CD4-positive, alpha-beta T cell (primary cell): ENCODE data around the gene PTPRM. TPM values are rescaled to one million over a fixed set of nuclear protein-coding genes. Genes with fewer than 3 reads are reported as not detected.

ENCODE experiments used
- ATAC-seq: fragments of 200-7000 bp; cut with Tn5 transposase; one replicate; pipeline ENCODE4 v1.10.0; 2022; ENCODE audit warnings: mild to moderate bottlenecking; ENCODE audit not compliant: poor library complexity
- CTCF ChIA-PET: fragments of 350-600 bp; sonication (Branson Sonifier 250); formaldehyde crosslinking; loops from one replicate; lab custom pipeline; 2021; ENCODE audit warnings: antibody characterized with exemption, inconsistent platforms; lab: Charles Lee
- POLR2A ChIA-PET: fragments of 350-600 bp; sonication (Branson Sonifier 250); formaldehyde crosslinking; loops from one replicate; lab custom pipeline; 2021; ENCODE audit warnings: antibody characterized with exemption, inconsistent platforms; lab: Charles Lee
- DNase-seq, 14 experiments: peaks; one replicate each; pipeline ENCODE4 v3.0.0-alpha.2; 2013 to 2020; ENCODE audit warnings: mixed read lengths in 2 of 14
- H3K27ac ChIP-seq, 2 donors: one replicate each; pipeline versions ENCODE4 v1.5.1 to v1.7.0; 2013; ENCODE audit warnings: low read length in 2 of 2, low read depth in 1 of 2, mild to moderate bottlenecking in 1 of 2
- H3K27me3 ChIP-seq, 2 experiments: 1 replicate in 1 of 2; 2 replicates in 1 of 2; pipeline versions ENCODE4 v1.6.1 to v1.7.0; 2013; ENCODE audit warnings: low read length in 2 of 2, control low read depth in 1 of 2, mild to moderate bottlenecking in 1 of 2, moderate library complexity in 1 of 2; ENCODE audit not compliant: insufficient read depth in 2 of 2, control insufficient read depth in 1 of 2
- H3K36me3 ChIP-seq: one replicate; pipeline ENCODE4 v1.6.1; 2013; ENCODE audit warnings: low read length, control low read depth; ENCODE audit not compliant: insufficient read depth
- H3K4me1 ChIP-seq: one replicate; pipeline ENCODE4 v1.6.1; 2013; ENCODE audit warnings: low read length, control low read depth; ENCODE audit not compliant: insufficient read depth
- H3K4me3 ChIP-seq: one replicate; pipeline ENCODE4 v1.5.1; 2013; ENCODE audit warnings: mild to moderate bottlenecking, low read length, moderate library complexity
- H3K9me3 ChIP-seq, 2 experiments: 1 replicate in 1 of 2; 2 replicates in 1 of 2; pipeline versions ENCODE4 v1.6.1 to v1.7.0; 2013; ENCODE audit warnings: low read length in 2 of 2, mild to moderate bottlenecking in 2 of 2, control low read depth in 1 of 2, moderate library complexity in 1 of 2; ENCODE audit not compliant: control insufficient read depth in 1 of 2, insufficient read depth in 1 of 2
- H3K27ac Mint-ChIP-seq: one replicate; pipeline ENCODE4 v1.8.0; 2020; ENCODE audit warnings: mixed read lengths
- H3K27me3 Mint-ChIP-seq: one replicate; pipeline ENCODE4 v1.8.0; 2021; ENCODE audit warnings: mixed read lengths
- H3K36me3 Mint-ChIP-seq: one replicate; pipeline ENCODE4 v1.8.0; 2021; ENCODE audit warnings: low read depth, mixed read lengths
- H3K4me1 Mint-ChIP-seq: one replicate; pipeline ENCODE4 v1.8.0; 2021; ENCODE audit warnings: low read depth, mixed read lengths
- H3K4me3 Mint-ChIP-seq: one replicate; pipeline ENCODE4 v1.8.0; 2020; ENCODE audit warnings: mild to moderate bottlenecking, mixed read lengths
- H3K9me3 Mint-ChIP-seq: one replicate; pipeline ENCODE4 v1.8.0; 2020; ENCODE audit warnings: mixed read lengths
- intact Hi-C, 2 experiments: fragments of 100-400 bp; cut with DNase I in 1 of 2; cut with micrococcal nuclease in 1 of 2; formaldehyde crosslinking; loops; one replicate each; pipeline versions ENCODE4 v1.15.1 to v1.9.0; 2023 to 2025; cut with DNase I, micrococcal nuclease
- total RNA-seq, 174 experiments: library from RNA in 2 of 174; stranded (reverse) in 2 of 174; gene quantifications; one replicate each; pipeline ENCODE4 v1.2.3 and lab custom pipeline; 2021 to 2026
- TF ChIP-seq, protein P1 (sequence below): fragments of 200-600 bp; IDR thresholded peaks from one replicate; pipeline ENCODE4 v1.8.0; 2022; ENCODE audit warnings: antibody characterized with exemption, mild to moderate bottlenecking

PTPRM gene
- total RNA-seq, 2 experiments from 2014 or later = 21.7 to 21.9 TPM

DNA sequence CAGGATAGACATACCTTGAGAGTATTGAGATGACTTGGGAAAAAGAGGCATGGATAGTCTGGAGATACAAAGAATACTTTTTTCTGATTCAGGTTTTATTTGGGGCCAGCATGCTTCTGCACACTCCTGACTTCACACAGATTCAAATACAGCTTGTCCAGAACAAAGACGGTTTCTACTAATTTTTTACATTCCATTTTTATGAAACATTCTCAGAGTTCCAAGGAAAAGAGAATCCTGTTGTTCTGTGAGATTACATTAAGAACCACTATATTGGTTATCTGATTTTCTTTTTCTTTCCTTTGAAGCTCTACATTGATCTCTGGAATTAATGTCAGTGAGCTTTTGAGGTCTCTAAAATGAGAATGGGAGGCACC is 41.0 kb downstream of the PTPRM start:
- intact Hi-C loops = no loop called here
- H3K27ac Mint-ChIP-seq = no peak overlapping the region

GRCh38 chr18:7608781-7609201 is 41.7 kb downstream of the PTPRM start:
- no peak overlapping the region for H3K27ac Mint-ChIP-seq
- H3K9me3 Mint-ChIP-seq = no peaks in the 10 kb centered on the region
- DNase-seq (no peak), ATAC-seq (no peak)
- intact Hi-C loops = no loop called here
- no peak overlapping the region for H3K4me3 ChIP-seq
- H3K36me3 Mint-ChIP-seq = no peaks in the 10 kb centered on the region
- H3K4me1 Mint-ChIP-seq = no peaks in the 10 kb centered on the region
- ChIA-PET POLR2A (no interaction called here), CTCF (no interaction called here)
- H3K36me3 ChIP-seq = no peaks in the 10 kb centered on the region
- TF ChIP-seq, protein P1, sequence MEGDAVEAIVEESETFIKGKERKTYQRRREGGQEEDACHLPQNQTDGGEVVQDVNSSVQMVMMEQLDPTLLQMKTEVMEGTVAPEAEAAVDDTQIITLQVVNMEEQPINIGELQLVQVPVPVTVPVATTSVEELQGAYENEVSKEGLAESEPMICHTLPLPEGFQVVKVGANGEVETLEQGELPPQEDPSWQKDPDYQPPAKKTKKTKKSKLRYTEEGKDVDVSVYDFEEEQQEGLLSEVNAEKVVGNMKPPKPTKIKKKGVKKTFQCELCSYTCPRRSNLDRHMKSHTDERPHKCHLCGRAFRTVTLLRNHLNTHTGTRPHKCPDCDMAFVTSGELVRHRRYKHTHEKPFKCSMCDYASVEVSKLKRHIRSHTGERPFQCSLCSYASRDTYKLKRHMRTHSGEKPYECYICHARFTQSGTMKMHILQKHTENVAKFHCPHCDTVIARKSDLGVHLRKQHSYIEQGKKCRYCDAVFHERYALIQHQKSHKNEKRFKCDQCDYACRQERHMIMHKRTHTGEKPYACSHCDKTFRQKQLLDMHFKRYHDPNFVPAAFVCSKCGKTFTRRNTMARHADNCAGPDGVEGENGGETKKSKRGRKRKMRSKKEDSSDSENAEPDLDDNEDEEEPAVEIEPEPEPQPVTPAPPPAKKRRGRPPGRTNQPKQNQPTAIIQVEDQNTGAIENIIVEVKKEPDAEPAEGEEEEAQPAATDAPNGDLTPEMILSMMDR = no peak
- no peaks in the 10 kb centered on the region for H3K27me3 ChIP-seq
- H3K27ac ChIP-seq = no peak overlapping the region
- H3K4me3 Mint-ChIP-seq = no peak overlapping the region
- no peaks in the 10 kb centered on the region for H3K27me3 Mint-ChIP-seq
- no peaks in the 10 kb centered on the region for H3K9me3 ChIP-seq
- no peaks in the 10 kb centered on the region for H3K4me1 ChIP-seq

More for the DNA sequence above, 41.0 kb downstream of the PTPRM start:
- H3K27me3 Mint-ChIP-seq = no peaks in the 10 kb centered on the region
- Histone ChIP-seq H3K4me1 (no peaks in the 10 kb centered on the region), H3K36me3 (no peaks in the 10 kb centered on the region), H3K4me3 (no peak overlapping the region), H3K9me3 (no peaks in the 10 kb centered on the region), H3K27me3 (no peaks in the 10 kb centered on the region), H3K27ac (no peak overlapping the region)
- ChIA-PET CTCF (no interaction called here), POLR2A (no interaction called here)
- DNase-seq (no peak), ATAC-seq (no peak)
- H3K4me1 Mint-ChIP-seq = no peaks in the 10 kb centered on the region
- no peak overlapping the region for H3K4me3 Mint-ChIP-seq
- TF ChIP-seq, protein P1 = no peak
- H3K36me3 Mint-ChIP-seq = no peaks in the 10 kb centered on the region
- no peaks in the 10 kb centered on the region for H3K9me3 Mint-ChIP-seq

- intact Hi-C loops = no loop called here
- ChIA-PET POLR2A (no interaction called here), CTCF (no interaction called here)
Measured at GRCh38 chr18:7609617-7610016, 42.5 kb downstream of the PTPRM start.

More at GRCh38 chr18:7609617-7610016, 42.5 kb downstream of the PTPRM start:
- Histone ChIP-seq H3K9me3 (no peaks in the 10 kb centered on the region), H3K27me3 (no peaks in the 10 kb centered on the region), H3K4me3 (no peak overlapping the region), H3K27ac (no peak overlapping the region), H3K36me3 (no peaks in the 10 kb centered on the region), H3K4me1 (no peaks in the 10 kb centered on the region)
- TF ChIP-seq, protein P1 = no peak
- H3K4me1 Mint-ChIP-seq = no peaks in the 10 kb centered on the region
- ATAC-seq = no peak
- H3K36me3 Mint-ChIP-seq = no peaks in the 10 kb centered on the region
- no peaks in the 10 kb centered on the region for H3K9me3 Mint-ChIP-seq
- DNase-seq = no peak
- no peak overlapping the region for H3K27ac Mint-ChIP-seq
- H3K27me3 Mint-ChIP-seq = no peaks in the 10 kb centered on the region
- H3K4me3 Mint-ChIP-seq = no peak overlapping the region
